SK-N-MC (cell line): Measurements from ENCODE around the gene CEP162.

Experiments used
- EZH2 ChIP-seq: fragments of 200-600 bp; sonication (generic); IDR thresholded peaks from one replicate; pipeline ENCODE4 v1.6.1; 2017; ENCODE audit warnings: antibody characterized with exemption
- FOXP2 ChIP-seq: optimal IDR thresholded peaks from 2 replicates; pipeline ENCODE3; 2011; ENCODE audit warnings: mild to moderate bottlenecking, moderate library complexity; ENCODE audit not compliant: insufficient read depth; ENCODE audit errors: extremely low read length, control extremely low read depth
- POLR2AphosphoS5 ChIP-seq: IDR thresholded peaks from 2 replicates; pipeline ENCODE4 v1.6.1; 2012; ENCODE audit warnings: mild to moderate bottlenecking, low read depth, low read length, borderline replicate concordance

GRCh38 chr6:84269947-84270733 lies 42.7 kb upstream of the CEP162 start:
- TF ChIP-seq EZH2 (no peak), POLR2AphosphoS5 (no peak), FOXP2 (no peak)
